ENCODE data around the gene C14orf119. TPM values are rescaled to one million over a fixed set of nuclear protein-coding genes. Genes with fewer than 3 reads are reported as not detected.

The C14orf119 gene
- total RNA-seq, 1 donor from 2014 or later = 53.0 TPM

- Mint-ChIP-seq H3K9me3 (no peaks in the 10 kb centered on the region), H3K27me3 (no peaks in the 10 kb centered on the region), H3K4me1 (ENCODE audit: unreplicated experiment) (peaks cover 6% of the 10 kb centered on the region), H3K27ac (no peak overlapping the region), H3K36me3 (peaks cover 3% of the 10 kb centered on the region), H3K4me3 (no peak overlapping the region)
- DNase-seq (ENCODE audit: extremely low spot score, unreplicated experiment) = no peak
- TF ChIP-seq, protein P1, sequence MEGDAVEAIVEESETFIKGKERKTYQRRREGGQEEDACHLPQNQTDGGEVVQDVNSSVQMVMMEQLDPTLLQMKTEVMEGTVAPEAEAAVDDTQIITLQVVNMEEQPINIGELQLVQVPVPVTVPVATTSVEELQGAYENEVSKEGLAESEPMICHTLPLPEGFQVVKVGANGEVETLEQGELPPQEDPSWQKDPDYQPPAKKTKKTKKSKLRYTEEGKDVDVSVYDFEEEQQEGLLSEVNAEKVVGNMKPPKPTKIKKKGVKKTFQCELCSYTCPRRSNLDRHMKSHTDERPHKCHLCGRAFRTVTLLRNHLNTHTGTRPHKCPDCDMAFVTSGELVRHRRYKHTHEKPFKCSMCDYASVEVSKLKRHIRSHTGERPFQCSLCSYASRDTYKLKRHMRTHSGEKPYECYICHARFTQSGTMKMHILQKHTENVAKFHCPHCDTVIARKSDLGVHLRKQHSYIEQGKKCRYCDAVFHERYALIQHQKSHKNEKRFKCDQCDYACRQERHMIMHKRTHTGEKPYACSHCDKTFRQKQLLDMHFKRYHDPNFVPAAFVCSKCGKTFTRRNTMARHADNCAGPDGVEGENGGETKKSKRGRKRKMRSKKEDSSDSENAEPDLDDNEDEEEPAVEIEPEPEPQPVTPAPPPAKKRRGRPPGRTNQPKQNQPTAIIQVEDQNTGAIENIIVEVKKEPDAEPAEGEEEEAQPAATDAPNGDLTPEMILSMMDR (conservative IDR thresholded peaks at IDR 0.05) = no peak
Measured at GRCh38 chr14:23137192-23137812, 42.0 kb downstream of the C14orf119 start.

DNA sequence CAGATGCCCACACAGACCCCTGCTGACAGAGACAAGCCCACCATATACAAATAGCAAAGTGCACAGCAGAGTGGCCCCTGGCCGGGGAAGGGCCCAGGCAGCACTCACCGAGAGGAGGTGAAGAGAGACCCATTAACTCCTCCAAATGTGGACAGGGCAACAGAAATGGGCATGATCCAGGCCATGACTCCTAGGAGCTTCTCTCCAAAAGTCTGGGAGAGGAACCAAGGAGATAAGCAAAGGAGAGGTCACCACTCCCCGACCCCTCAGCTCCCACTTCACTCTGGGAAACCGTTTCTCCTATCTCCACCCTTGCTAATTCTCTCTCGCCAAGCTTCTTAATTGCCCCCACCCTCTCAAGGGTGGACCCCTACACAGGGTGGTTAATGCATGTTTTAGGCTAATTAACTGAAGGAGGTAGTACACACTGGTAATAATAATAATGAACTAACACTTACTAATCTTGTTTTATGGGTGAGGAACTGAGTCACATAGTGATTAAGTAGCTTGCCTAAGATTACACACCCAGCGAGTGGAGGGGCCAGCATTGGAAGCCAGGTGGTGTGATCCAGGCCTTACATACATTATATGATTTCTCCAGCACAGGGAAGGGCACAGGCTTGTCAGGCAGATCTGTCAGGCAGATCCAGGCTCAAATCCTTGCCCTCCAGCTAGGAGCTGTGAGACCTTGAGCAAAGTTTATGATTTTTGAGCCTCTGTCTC lies 42.7 kb downstream of the C14orf119 start:
- H3K4me3 Mint-ChIP-seq = no peak overlapping the region
- H3K27ac Mint-ChIP-seq = no peak overlapping the region
- no peak for DNase-seq (ENCODE audit: extremely low spot score, unreplicated experiment)
- TF ChIP-seq, protein P1 (conservative IDR thresholded peaks at IDR 0.05) = no peak
- no peaks in the 10 kb centered on the region for H3K9me3 Mint-ChIP-seq
- no peaks in the 10 kb centered on the region for H3K27me3 Mint-ChIP-seq
- H3K4me1 Mint-ChIP-seq (ENCODE audit: unreplicated experiment) = peaks cover 6% of the 10 kb centered on the region
- peaks cover 3% of the 10 kb centered on the region for H3K36me3 Mint-ChIP-seq

GRCh38 chr14:23139874-23140273 lies 44.6 kb downstream of the C14orf119 start:
- no peak overlapping the region for H3K4me3 Mint-ChIP-seq
- DNase-seq (ENCODE audit: extremely low spot score, unreplicated experiment) = no peak
- TF ChIP-seq, protein P1 (conservative IDR thresholded peaks at IDR 0.05) = no peak
- H3K27ac Mint-ChIP-seq = no peak overlapping the region
- no peaks in the 10 kb centered on the region for H3K27me3 Mint-ChIP-seq
- no peaks in the 10 kb centered on the region for H3K9me3 Mint-ChIP-seq
- H3K36me3 Mint-ChIP-seq = peaks cover 7% of the 10 kb centered on the region
- H3K4me1 Mint-ChIP-seq (ENCODE audit: unreplicated experiment) = peaks cover 6% of the 10 kb centered on the region

- peaks cover 7% of the 10 kb centered on the region for H3K36me3 Mint-ChIP-seq
- peaks cover 6% of the 10 kb centered on the region for H3K4me1 Mint-ChIP-seq (ENCODE audit: unreplicated experiment)
- no peak overlapping the region for H3K4me3 Mint-ChIP-seq
- H3K27me3 Mint-ChIP-seq = no peaks in the 10 kb centered on the region
- no peaks in the 10 kb centered on the region for H3K9me3 Mint-ChIP-seq
- no peak overlapping the region for H3K27ac Mint-ChIP-seq
- TF ChIP-seq, protein P1 (conservative IDR thresholded peaks at IDR 0.05) = no peak
- no peak for DNase-seq (ENCODE audit: extremely low spot score, unreplicated experiment)
Measured at GRCh38 chr14:23140371-23140770, 45.1 kb downstream of the C14orf119 start.

DNA sequence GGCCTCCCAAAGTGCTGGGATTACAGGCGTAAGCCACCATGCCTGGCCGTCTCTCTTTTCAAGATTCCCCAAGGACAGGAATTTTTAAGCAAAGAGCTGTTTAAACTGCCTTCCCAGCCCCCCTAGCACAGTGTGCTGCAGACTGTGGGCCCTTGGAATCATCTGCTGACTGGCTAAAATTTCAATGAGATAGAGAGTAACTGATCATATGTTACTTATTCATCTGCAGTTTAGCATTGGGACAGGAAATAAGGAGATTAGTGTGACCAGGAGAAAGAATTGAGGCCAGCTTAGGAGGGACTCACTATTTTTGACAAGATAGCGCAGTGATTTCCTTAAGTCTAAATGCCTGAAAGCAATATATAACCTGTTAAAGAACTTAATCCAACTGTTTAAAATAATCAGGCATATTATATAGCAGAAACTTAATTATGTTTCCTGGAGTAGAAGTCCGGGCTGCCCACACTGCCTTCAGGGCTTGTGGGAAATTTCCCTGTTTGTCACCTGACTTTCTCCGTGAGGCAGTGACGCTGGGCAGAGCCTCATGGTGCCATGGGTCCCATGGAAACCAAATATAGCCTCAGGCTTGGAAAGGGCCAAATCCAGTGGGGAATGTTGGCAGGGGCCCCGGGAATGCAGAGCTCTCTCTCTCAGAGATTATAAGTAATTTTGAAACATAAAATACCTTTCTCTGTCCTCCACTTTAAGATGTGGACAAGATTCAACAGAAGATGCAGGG lies 46.6 kb downstream of the C14orf119 start:
- peaks cover 12% of the 10 kb centered on the region for H3K4me1 Mint-ChIP-seq (ENCODE audit: unreplicated experiment)
- TF ChIP-seq, protein P1 (conservative IDR thresholded peaks at IDR 0.05) = no peak
- no peak overlapping the region for H3K4me3 Mint-ChIP-seq
- no peak for DNase-seq (ENCODE audit: extremely low spot score, unreplicated experiment)
- peaks cover 7% of the 10 kb centered on the region for H3K36me3 Mint-ChIP-seq
- no peaks in the 10 kb centered on the region for H3K9me3 Mint-ChIP-seq
- H3K27me3 Mint-ChIP-seq = no peaks in the 10 kb centered on the region
- H3K27ac Mint-ChIP-seq = no peak overlapping the region

Measured in type B pancreatic cell (in vitro differentiated cells).